ENCODE data around the gene FIZ1.

The FIZ1 gene

GRCh38 chr19:55622242-55622969, 23.1 kb upstream of the FIZ1 start:
- Mint-ChIP-seq H3K4me3 (no peak overlapping the region), H3K9me3 (ENCODE audit: low read depth) (no peaks in the 10 kb centered on the region), H3K27me3 (no peaks in the 10 kb centered on the region), H3K4me1 (ENCODE audit: low read depth) (peaks cover 58% of the 10 kb centered on the region), H3K36me3 (no peaks in the 10 kb centered on the region), H3K27ac (no peak overlapping the region)

GRCh38 chr19:55621673-55622231, 22.4 kb upstream of the FIZ1 start:
- Mint-ChIP-seq H3K4me1 (ENCODE audit: low read depth) (peaks cover 54% of the 10 kb centered on the region), H3K36me3 (no peaks in the 10 kb centered on the region), H3K4me3 (no peak overlapping the region), H3K27ac (no peak overlapping the region), H3K27me3 (no peaks in the 10 kb centered on the region), H3K9me3 (ENCODE audit: low read depth) (no peaks in the 10 kb centered on the region)

- Mint-ChIP-seq H3K36me3 (no peaks in the 10 kb centered on the region), H3K27me3 (no peaks in the 10 kb centered on the region), H3K9me3 (ENCODE audit: low read depth) (no peaks in the 10 kb centered on the region), H3K4me3 (peak overlapping the region; percentile 53), H3K4me1 (ENCODE audit: low read depth) (peaks cover 49% of the 10 kb centered on the region), H3K27ac (no peak overlapping the region)
Measured at GRCh38 chr19:55621205-55621672, 21.9 kb upstream of the FIZ1 start.

- H3K4me3 Mint-ChIP-seq: peak overlapping the region; percentile 53
- H3K4me1 Mint-ChIP-seq (ENCODE audit: low read depth): peaks cover 45% of the 10 kb centered on the region
- H3K36me3 Mint-ChIP-seq: no peaks in the 10 kb centered on the region
- no peaks in the 10 kb centered on the region for H3K27me3 Mint-ChIP-seq
- no peaks in the 10 kb centered on the region for H3K9me3 Mint-ChIP-seq (ENCODE audit: low read depth)
- peak overlapping the region; percentile 77 for H3K27ac Mint-ChIP-seq
Measured at GRCh38 chr19:55620410-55621204, 21.3 kb upstream of the FIZ1 start.

- H3K4me3 Mint-ChIP-seq: no peak overlapping the region
- no peaks in the 10 kb centered on the region for H3K36me3 Mint-ChIP-seq
- no peaks in the 10 kb centered on the region for H3K9me3 Mint-ChIP-seq (ENCODE audit: low read depth)
- no peak overlapping the region for H3K27ac Mint-ChIP-seq
- H3K27me3 Mint-ChIP-seq: no peaks in the 10 kb centered on the region
- H3K4me1 Mint-ChIP-seq (ENCODE audit: low read depth): peaks cover 38% of the 10 kb centered on the region
Measured at GRCh38 chr19:55619286-55619685, 20.0 kb upstream of the FIZ1 start.

GRCh38 chr19:55618426-55618825, 19.1 kb upstream of the FIZ1 start:
- Mint-ChIP-seq H3K9me3 (ENCODE audit: low read depth) (no peaks in the 10 kb centered on the region), H3K27ac (peak overlapping the region; percentile 28), H3K27me3 (no peaks in the 10 kb centered on the region), H3K4me3 (no peak overlapping the region), H3K4me1 (ENCODE audit: low read depth) (peaks cover 31% of the 10 kb centered on the region), H3K36me3 (no peaks in the 10 kb centered on the region)

- H3K4me3 Mint-ChIP-seq: no peak overlapping the region
- no peak overlapping the region for H3K27ac Mint-ChIP-seq
- no peaks in the 10 kb centered on the region for H3K9me3 Mint-ChIP-seq (ENCODE audit: low read depth)
- H3K4me1 Mint-ChIP-seq (ENCODE audit: low read depth): peaks cover 28% of the 10 kb centered on the region
- no peaks in the 10 kb centered on the region for H3K36me3 Mint-ChIP-seq
- H3K27me3 Mint-ChIP-seq: no peaks in the 10 kb centered on the region
Measured at GRCh38 chr19:55617426-55617825, 18.1 kb upstream of the FIZ1 start.

- Mint-ChIP-seq H3K27me3 (no peaks in the 10 kb centered on the region), H3K36me3 (no peaks in the 10 kb centered on the region), H3K4me1 (ENCODE audit: low read depth) (peaks cover 36% of the 10 kb centered on the region), H3K27ac (no peak overlapping the region), H3K9me3 (ENCODE audit: low read depth) (no peaks in the 10 kb centered on the region), H3K4me3 (no peak overlapping the region)
Measured at GRCh38 chr19:55616395-55616875, 17.1 kb upstream of the FIZ1 start.

GRCh38 chr19:55615543-55616394, 16.5 kb upstream of the FIZ1 start:
- no peaks in the 10 kb centered on the region for H3K27me3 Mint-ChIP-seq
- H3K4me1 Mint-ChIP-seq (ENCODE audit: low read depth): peaks cover 35% of the 10 kb centered on the region
- no peaks in the 10 kb centered on the region for H3K36me3 Mint-ChIP-seq
- no peak overlapping the region for H3K27ac Mint-ChIP-seq
- no peak overlapping the region for H3K4me3 Mint-ChIP-seq
- no peaks in the 10 kb centered on the region for H3K9me3 Mint-ChIP-seq (ENCODE audit: low read depth)

- Mint-ChIP-seq H3K27me3 (no peaks in the 10 kb centered on the region), H3K4me1 (ENCODE audit: low read depth) (peaks cover 34% of the 10 kb centered on the region), H3K9me3 (ENCODE audit: low read depth) (no peaks in the 10 kb centered on the region), H3K27ac (no peak overlapping the region), H3K36me3 (no peaks in the 10 kb centered on the region), H3K4me3 (no peak overlapping the region)
Measured at GRCh38 chr19:55614711-55615542, 15.6 kb upstream of the FIZ1 start.

GRCh38 chr19:55613930-55614710, 14.8 kb upstream of the FIZ1 start:
- Mint-ChIP-seq H3K36me3 (no peaks in the 10 kb centered on the region), H3K27me3 (no peaks in the 10 kb centered on the region), H3K9me3 (ENCODE audit: low read depth) (no peaks in the 10 kb centered on the region), H3K4me3 (no peak overlapping the region), H3K4me1 (ENCODE audit: low read depth) (peaks cover 33% of the 10 kb centered on the region), H3K27ac (no peak overlapping the region)

- Mint-ChIP-seq H3K9me3 (ENCODE audit: low read depth) (no peaks in the 10 kb centered on the region), H3K27ac (no peak overlapping the region), H3K4me1 (ENCODE audit: low read depth) (peaks cover 34% of the 10 kb centered on the region), H3K4me3 (no peak overlapping the region), H3K27me3 (no peaks in the 10 kb centered on the region), H3K36me3 (no peaks in the 10 kb centered on the region)
Measured at GRCh38 chr19:55613396-55613795, 14.1 kb upstream of the FIZ1 start.

GRCh38 chr19:55611983-55612645, 12.8 kb upstream of the FIZ1 start:
- H3K27ac Mint-ChIP-seq: peak overlapping the region; percentile 28
- H3K9me3 Mint-ChIP-seq (ENCODE audit: low read depth): no peaks in the 10 kb centered on the region
- H3K4me3 Mint-ChIP-seq: no peak overlapping the region
- H3K4me1 Mint-ChIP-seq (ENCODE audit: low read depth): peaks cover 41% of the 10 kb centered on the region
- H3K27me3 Mint-ChIP-seq: no peaks in the 10 kb centered on the region
- H3K36me3 Mint-ChIP-seq: peaks cover 2% of the 10 kb centered on the region
